ENCODE data around the gene WWTR1. TPM values are rescaled to one million over a fixed set of nuclear protein-coding genes. Genes with fewer than 3 reads are reported as not detected.

The WWTR1 gene
- total RNA-seq, 2 donors from 2014 or later = 6.8 to 35.8 TPM

DNA sequence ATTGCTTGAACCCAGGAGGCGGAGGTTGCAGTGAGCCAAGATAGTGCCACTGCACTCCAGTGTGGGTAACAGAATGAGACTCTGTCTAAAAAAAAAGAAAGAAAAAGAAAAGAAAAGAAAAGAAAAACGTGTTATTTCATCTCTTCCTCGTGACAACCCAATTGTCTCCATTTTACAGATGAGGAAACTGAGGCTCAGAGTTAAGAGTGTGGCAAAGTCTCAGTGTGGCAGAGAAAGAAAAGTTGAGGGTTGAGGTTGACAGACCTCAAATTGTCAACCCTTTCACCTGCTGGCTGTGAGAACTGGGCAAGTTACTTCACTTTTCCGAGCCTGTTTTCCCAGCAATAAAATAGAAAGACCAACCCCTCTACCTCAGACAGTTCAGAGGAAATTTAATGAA lies 123.7 kb downstream of the WWTR1 start:
- Histone ChIP-seq H3K4me1 (no peaks in the 10 kb centered on the region), H3K9ac (ENCODE audit: low read depth in 2 of 2, low read length in 2 of 2) (no peak overlapping the region), H3K9me3 (no peaks in the 10 kb centered on the region), H3K36me3 (no peaks in the 10 kb centered on the region), H3K27me3 (no peaks in the 10 kb centered on the region), H3K27ac (no peak overlapping the region), H3K4me3 (no peak overlapping the region)
- intact Hi-C loops (cut with DNase I) = no loop called here
- no peak for DNase-seq
- TF ChIP-seq, protein P1, sequence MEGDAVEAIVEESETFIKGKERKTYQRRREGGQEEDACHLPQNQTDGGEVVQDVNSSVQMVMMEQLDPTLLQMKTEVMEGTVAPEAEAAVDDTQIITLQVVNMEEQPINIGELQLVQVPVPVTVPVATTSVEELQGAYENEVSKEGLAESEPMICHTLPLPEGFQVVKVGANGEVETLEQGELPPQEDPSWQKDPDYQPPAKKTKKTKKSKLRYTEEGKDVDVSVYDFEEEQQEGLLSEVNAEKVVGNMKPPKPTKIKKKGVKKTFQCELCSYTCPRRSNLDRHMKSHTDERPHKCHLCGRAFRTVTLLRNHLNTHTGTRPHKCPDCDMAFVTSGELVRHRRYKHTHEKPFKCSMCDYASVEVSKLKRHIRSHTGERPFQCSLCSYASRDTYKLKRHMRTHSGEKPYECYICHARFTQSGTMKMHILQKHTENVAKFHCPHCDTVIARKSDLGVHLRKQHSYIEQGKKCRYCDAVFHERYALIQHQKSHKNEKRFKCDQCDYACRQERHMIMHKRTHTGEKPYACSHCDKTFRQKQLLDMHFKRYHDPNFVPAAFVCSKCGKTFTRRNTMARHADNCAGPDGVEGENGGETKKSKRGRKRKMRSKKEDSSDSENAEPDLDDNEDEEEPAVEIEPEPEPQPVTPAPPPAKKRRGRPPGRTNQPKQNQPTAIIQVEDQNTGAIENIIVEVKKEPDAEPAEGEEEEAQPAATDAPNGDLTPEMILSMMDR (IDR thresholded peaks at IDR 0.05) = no peak

- no peak for DNase-seq
- Histone ChIP-seq H3K4me3 (no peak overlapping the region), H3K27me3 (no peaks in the 10 kb centered on the region), H3K27ac (no peak overlapping the region), H3K9ac (ENCODE audit: low read depth in 2 of 2, low read length in 2 of 2) (no peak overlapping the region), H3K4me1 (no peaks in the 10 kb centered on the region), H3K36me3 (no peaks in the 10 kb centered on the region), H3K9me3 (no peaks in the 10 kb centered on the region)
- intact Hi-C loops (cut with DNase I) = no loop called here
- TF ChIP-seq, protein P1 (IDR thresholded peaks at IDR 0.05) = no peak
These were observed 125.2 kb downstream of the WWTR1 start for GRCh38 chr3:149532489-149533180.

DNA sequence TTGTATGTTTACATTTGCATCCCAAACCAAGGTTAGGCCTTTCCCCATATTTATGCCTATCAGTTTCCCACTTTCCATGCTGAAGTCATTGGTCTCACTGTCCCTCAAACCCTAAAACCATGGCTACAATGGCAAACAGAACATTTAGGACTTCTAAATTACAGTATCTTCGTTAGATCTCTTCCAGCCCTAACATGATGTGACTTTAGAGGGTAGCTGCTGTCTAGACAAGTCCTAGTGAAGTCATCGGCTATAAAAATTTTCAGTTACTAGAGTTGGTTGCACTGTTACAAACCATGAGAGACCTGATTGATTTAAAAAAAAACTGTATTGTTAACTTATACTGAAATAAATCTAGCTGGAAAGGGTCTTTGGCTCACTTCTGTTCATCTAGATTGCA lies 128.7 kb downstream of the WWTR1 start:
- TF ChIP-seq, protein P1 (IDR thresholded peaks at IDR 0.05) = no peak
- Histone ChIP-seq H3K27ac (no peak overlapping the region), H3K4me1 (no peaks in the 10 kb centered on the region), H3K36me3 (no peaks in the 10 kb centered on the region), H3K27me3 (no peaks in the 10 kb centered on the region), H3K9me3 (no peaks in the 10 kb centered on the region), H3K4me3 (no peak overlapping the region), H3K9ac (ENCODE audit: low read depth in 2 of 2, low read length in 2 of 2) (no peak overlapping the region)
- intact Hi-C loops (cut with DNase I) = no loop called here
- no peak for DNase-seq

- H3K4me3 ChIP-seq = no peak overlapping the region
- no peak overlapping the region for H3K9ac ChIP-seq (ENCODE audit: low read depth in 2 of 2, low read length in 2 of 2)
- H3K27me3 ChIP-seq = no peaks in the 10 kb centered on the region
- H3K4me1 ChIP-seq = no peaks in the 10 kb centered on the region
- H3K36me3 ChIP-seq = no peaks in the 10 kb centered on the region
- H3K27ac ChIP-seq = no peak overlapping the region
- TF ChIP-seq, protein P1 (IDR thresholded peaks at IDR 0.05) = no peak
- H3K9me3 ChIP-seq = no peaks in the 10 kb centered on the region
- DNase-seq = no peak
- intact Hi-C loops (cut with DNase I) = no loop called here
These were observed 129.5 kb downstream of the WWTR1 start for GRCh38 chr3:149528340-149528650.

GRCh38 chr3:149527531-149528339 lies 130.1 kb downstream of the WWTR1 start:
- DNase-seq = no peak
- Histone ChIP-seq H3K27ac (no peak overlapping the region), H3K4me3 (no peak overlapping the region), H3K36me3 (no peaks in the 10 kb centered on the region), H3K9ac (ENCODE audit: low read depth in 2 of 2, low read length in 2 of 2) (no peak overlapping the region), H3K9me3 (no peaks in the 10 kb centered on the region), H3K27me3 (no peaks in the 10 kb centered on the region), H3K4me1 (no peaks in the 10 kb centered on the region)
- TF ChIP-seq, protein P1 (IDR thresholded peaks at IDR 0.05) = no peak
- intact Hi-C loops (cut with DNase I) = no loop called here

Data from colonic mucosa (tissue), 4 donors.